Endometrium (tissue), 2 donors: ENCODE data around the gene GPRC5B.
A peak's percentile ranks its signal among the peaks of the same experiment; 100 is the strongest.

ENCODE experiments used
- FAIRE-seq: peaks from 2 replicates; lab custom pipeline; 2012; peaks lifted over from hg19 to GRCh38; lab: Jason Lieb, UNC
- donor health status: control.
- donor health status: control.

Gene GPRC5B

GRCh38 chr16:19898166-19898565 is 13.5 kb upstream of the GPRC5B start:
- no peak for FAIRE-seq

GRCh38 chr16:19896951-19897350 is 12.3 kb upstream of the GPRC5B start:
- no peak for FAIRE-seq

- no peak for FAIRE-seq
Observed at GRCh38 chr16:19894586-19894985, 9.9 kb upstream of the GPRC5B start.

GRCh38 chr16:19892902-19893301 is 8.3 kb upstream of the GPRC5B start:
- FAIRE-seq = no peak

GRCh38 chr16:19890901-19891300 is 6.3 kb upstream of the GPRC5B start:
- no peak for FAIRE-seq

- FAIRE-seq = no peak
Observed at GRCh38 chr16:19888834-19889233, 4.2 kb upstream of the GPRC5B start.

GRCh38 chr16:19886073-19886941 is 1.7 kb upstream of the GPRC5B start:
- peak; percentile 61 for FAIRE-seq

GRCh38 chr16:19885451-19886072 is 914 bp upstream of the GPRC5B start:
- no peak for FAIRE-seq

- no peak for FAIRE-seq
Observed at GRCh38 chr16:19883966-19884485, 622 bp downstream of the GPRC5B start.

GRCh38 chr16:19883296-19883965 is 1.2 kb downstream of the GPRC5B start:
- no peak for FAIRE-seq

- no peak for FAIRE-seq
Observed at GRCh38 chr16:19882646-19883045, 2.0 kb downstream of the GPRC5B start.

- no peak for FAIRE-seq
Observed at GRCh38 chr16:19882186-19882585, 2.5 kb downstream of the GPRC5B start.

- no peak for FAIRE-seq
Observed at GRCh38 chr16:19881783-19882182, 2.9 kb downstream of the GPRC5B start.

GRCh38 chr16:19881028-19881427 is 3.6 kb downstream of the GPRC5B start:
- no peak for FAIRE-seq

- FAIRE-seq = no peak
Observed at GRCh38 chr16:19879241-19879792, 5.3 kb downstream of the GPRC5B start.

GRCh38 chr16:19878757-19879156 is 5.9 kb downstream of the GPRC5B start:
- FAIRE-seq = no peak

- FAIRE-seq = no peak
Observed at GRCh38 chr16:19876501-19877059, 8.1 kb downstream of the GPRC5B start.

GRCh38 chr16:19875900-19876299 is 8.7 kb downstream of the GPRC5B start:
- no peak for FAIRE-seq

GRCh38 chr16:19874851-19875546 is 9.6 kb downstream of the GPRC5B start:
- FAIRE-seq = no peak

GRCh38 chr16:19874026-19874425 is 10.6 kb downstream of the GPRC5B start:
- no peak for FAIRE-seq

GRCh38 chr16:19872935-19873334 is 11.7 kb downstream of the GPRC5B start:
- no peak for FAIRE-seq
